Gastrocnemius medialis (tissue), 4 donors: ENCODE data around the gene REG1A. TPM values are rescaled to one million over a fixed set of nuclear protein-coding genes. Genes with fewer than 3 reads are reported as not detected.

Source experiments
- total RNA-seq, 4 donors: library from RNA; depleted of rRNA; stranded (reverse); fragments of >200 nt; gene quantifications; one replicate each; pipeline versions ENCODE4 v1.1.0 to v1.2.3, GENCODE V29; 2016

REG1A gene
- total RNA-seq, 4 donors from 2014 or later: not detected

Other genes starting within 250 kb of the REG1A start
- gene REG3G, start 94.8 kb upstream of the REG1A start, total RNA-seq: not detected
- gene REG1B, start 32.5 kb upstream of the REG1A start, total RNA-seq: 1 to 10 TPM in 1 of 4 donors, not detected in 3; 1.4 TPM
- not detected for gene REG3A, start 39.3 kb downstream of the REG1A start, total RNA-seq